ENCODE measurements around the gene SPATA31D3.
"Not testable (repeated sequence)": the region's sequence is repeated elsewhere in the genome, so short reads cannot be mapped to it uniquely, and the experiment has no call there.

The SPATA31D3 gene

DNA sequence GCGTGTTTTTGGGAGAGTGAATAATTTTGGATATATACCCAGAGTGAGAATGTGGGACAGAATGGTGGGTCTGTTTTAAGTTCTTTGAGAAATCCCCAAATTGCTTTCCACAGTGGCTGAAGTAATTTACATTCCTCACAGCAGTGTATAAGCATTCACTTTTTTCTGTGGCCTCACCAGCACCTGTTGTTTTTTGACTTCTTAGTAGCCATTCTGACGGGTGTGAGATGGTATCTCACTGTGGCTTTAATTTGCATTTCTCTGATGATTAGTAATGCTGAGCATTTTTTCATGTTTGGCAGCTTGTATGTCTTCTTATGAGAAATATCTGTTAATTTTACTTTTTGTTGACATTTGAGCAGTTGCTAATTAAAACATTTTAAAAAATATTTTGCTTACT, 35.9 kb downstream of the SPATA31D3 start:
- no peak for DNase-seq (ENCODE audit: low read depth)

GRCh38 chr9:81980568-81980967, 37.3 kb downstream of the SPATA31D3 start:
- no peak for DNase-seq (ENCODE audit: low read depth)

DNA sequence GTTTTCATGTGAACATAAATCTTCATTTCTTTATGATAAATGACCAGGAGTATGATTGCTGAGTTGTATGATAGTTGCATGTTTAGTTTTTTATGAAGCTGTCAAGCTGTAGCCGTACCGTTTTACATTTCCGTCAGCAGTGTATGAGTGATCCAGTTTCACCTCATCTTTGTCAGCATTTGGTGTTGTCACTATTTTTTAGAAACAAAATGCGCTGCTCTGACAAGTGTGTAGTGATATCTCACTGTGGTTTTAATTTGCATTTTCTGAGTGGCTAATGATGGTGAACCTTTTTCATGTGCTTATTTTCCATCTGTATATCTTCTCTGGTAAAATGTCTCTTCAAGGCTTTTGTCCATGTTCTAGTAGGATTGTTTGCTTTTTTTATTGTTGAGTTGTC, 38.6 kb downstream of the SPATA31D3 start:
- no peak for DNase-seq (ENCODE audit: low read depth)

DNA sequence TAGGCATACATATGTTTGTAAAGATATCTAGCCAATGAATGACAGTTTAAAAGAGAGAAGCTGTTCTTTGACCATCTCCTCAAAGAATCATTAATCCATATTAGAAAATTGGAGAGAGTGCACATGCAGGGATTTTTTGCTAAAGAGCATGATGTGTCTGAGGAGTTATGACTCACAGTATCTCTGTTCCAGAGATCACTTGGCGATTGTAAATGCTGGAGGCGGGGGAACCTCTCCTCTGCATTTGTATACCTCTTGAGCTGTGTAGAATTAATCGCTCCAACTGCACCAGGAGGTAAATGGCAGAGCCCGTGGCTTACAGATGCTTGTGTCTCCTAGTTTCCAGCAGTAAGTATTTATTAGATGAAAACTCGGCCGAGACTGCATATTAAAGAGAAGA, 41.6 kb downstream of the SPATA31D3 start:
- DNase-seq (ENCODE audit: low read depth), result no peak

DNA sequence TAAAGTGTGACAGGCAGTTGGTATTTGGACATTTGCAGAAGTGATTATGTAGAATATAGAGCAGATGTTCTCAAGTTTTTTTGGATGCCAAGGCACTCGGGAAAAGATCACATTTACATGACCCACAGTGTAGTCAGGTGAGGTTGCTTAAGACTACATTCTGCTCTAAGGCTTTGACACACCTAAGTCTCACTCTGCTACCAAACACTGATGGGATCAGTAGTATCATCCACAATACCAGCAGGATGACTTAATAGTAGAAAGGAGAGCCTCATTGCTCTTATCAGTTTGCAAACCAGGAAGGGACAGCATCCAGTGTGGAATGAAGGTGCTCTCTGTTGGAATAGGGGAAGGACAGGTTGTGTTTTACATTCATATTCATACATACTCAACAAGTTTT, 42.8 kb downstream of the SPATA31D3 start:
- no peak for DNase-seq (ENCODE audit: low read depth)

DNA sequence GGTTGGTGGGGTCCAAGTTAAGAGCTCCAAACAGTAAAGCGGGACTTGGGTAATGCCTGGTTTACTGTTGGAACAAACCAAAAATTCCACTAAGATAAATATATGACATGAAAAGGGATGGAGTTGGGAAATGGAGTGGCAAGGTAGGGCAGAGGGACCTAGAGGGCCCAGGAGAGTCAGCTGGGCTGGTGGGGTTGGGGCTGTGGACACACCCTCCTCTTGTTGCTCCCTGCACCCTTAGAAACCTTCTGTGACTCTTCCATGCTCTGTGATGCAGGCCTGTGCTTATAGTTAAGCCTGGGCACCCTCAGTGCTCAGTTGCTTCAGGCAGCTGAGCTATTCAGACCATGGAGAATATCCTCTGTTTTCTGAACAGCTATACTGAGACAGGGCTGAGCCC, 45.2 kb downstream of the SPATA31D3 start, which contains the start of gene SPATA31D1:
TSS of gene SPATA31D1 (plus strand) at position 301 of the 400 bp plus-strand sequence. CDS start at position 348, 47 bp downstream.
- not testable (repeated sequence) for DNase-seq (ENCODE audit: low read depth)

- DNase-seq (ENCODE audit: low read depth), result no peak
Measured at GRCh38 chr9:81989700-81990099, 46.4 kb downstream of the SPATA31D3 start.

DNA sequence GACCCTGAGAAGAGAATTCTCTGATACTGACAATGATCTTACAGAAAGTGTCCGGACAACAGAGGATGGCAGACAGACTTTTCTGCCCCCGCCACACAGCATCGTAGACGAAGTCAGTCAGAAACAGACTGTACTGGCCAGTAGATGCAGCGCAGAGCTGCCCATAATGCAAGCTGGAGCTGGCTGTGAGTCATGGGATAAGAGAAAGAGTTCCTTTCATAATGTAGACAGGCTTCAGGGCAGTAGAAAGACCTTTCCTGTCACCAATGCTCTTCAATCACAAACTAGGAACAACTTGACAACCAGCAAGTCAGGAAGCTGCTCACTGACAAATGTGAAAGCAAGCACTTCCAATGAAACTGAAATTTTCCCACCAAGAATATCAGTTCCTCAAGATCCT, 50.4 kb downstream of the SPATA31D3 start:
- DNase-seq (ENCODE audit: low read depth), result no peak

Measured in T follicular helper cell (primary cell).